Brain microvascular endothelial cell (primary cell): Measurements from ENCODE around the gene ITGAV.

Experiments
- DNase-seq: peaks from one replicate; pipeline ENCODE4 v3.0.0-alpha.2; 2020
- H3K27ac ChIP-seq: fragments of 250-450 bp; sonication (Bioruptor Pico); 2 replicates; pipeline ENCODE4 v1.5.1; 2020; ENCODE audit warnings: mild to moderate bottlenecking, moderate library complexity
- H3K27me3 ChIP-seq: fragments of 250-450 bp; sonication (Bioruptor Pico); replicated peaks from 2 replicates; pipeline ENCODE4 v1.5.1; 2020; ENCODE audit warnings: mild to moderate bottlenecking
- H3K36me3 ChIP-seq: fragments of 250-450 bp; sonication (Bioruptor Pico); replicated peaks from 2 replicates; pipeline ENCODE4 v1.5.1; 2020; ENCODE audit warnings: mild to moderate bottlenecking
- H3K4me3 ChIP-seq: 2 replicates; pipeline ENCODE4 v1.5.1; 2011; ENCODE audit warnings: low read depth, mild to moderate bottlenecking, control low read depth, low read length, moderate library complexity
- in situ Hi-C: cut with HindIII; loops from 2 replicates; pipeline ENCODE4 v1.10.0; 2017; ENCODE audit warnings: low sequenced_read_pairs, low pct_ligation_motif_present
- TF ChIP-seq, protein P1 (sequence below): IDR thresholded peaks from 2 replicates; pipeline ENCODE4 v1.5.1; 2011; ENCODE audit warnings: low read depth, mild to moderate bottlenecking, moderate library complexity, low read length, control low read depth, inconsistent platforms; ENCODE audit errors: missing control alignments

The ITGAV gene

DNA sequence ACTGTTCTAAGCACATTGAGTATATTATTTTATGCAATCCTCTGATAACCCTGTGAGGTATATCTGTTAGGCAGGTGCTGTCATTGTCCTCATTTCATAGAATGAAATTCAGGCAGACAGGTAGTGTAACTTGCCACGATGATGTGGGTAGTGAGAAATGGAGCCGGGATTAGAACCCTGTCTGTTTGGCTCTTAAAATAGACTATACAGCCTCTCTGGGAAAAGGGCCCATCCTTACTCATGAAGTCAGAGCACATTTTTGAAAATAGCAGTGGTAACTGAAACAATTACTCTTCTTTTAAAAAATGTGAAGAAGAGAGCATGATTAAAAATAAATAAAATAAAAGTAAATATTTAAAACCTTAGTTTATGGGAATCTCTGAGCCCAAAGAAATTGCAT is 127.0 kb downstream of the ITGAV start:
- Histone ChIP-seq H3K27ac (no peak overlapping the region), H3K27me3 (no peaks in the 10 kb centered on the region), H3K36me3 (no peaks in the 10 kb centered on the region), H3K4me3 (no peak overlapping the region)
- TF ChIP-seq, protein P1, sequence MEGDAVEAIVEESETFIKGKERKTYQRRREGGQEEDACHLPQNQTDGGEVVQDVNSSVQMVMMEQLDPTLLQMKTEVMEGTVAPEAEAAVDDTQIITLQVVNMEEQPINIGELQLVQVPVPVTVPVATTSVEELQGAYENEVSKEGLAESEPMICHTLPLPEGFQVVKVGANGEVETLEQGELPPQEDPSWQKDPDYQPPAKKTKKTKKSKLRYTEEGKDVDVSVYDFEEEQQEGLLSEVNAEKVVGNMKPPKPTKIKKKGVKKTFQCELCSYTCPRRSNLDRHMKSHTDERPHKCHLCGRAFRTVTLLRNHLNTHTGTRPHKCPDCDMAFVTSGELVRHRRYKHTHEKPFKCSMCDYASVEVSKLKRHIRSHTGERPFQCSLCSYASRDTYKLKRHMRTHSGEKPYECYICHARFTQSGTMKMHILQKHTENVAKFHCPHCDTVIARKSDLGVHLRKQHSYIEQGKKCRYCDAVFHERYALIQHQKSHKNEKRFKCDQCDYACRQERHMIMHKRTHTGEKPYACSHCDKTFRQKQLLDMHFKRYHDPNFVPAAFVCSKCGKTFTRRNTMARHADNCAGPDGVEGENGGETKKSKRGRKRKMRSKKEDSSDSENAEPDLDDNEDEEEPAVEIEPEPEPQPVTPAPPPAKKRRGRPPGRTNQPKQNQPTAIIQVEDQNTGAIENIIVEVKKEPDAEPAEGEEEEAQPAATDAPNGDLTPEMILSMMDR: no peak
- in situ Hi-C loops: no loop called here
- DNase-seq: no peak

DNA sequence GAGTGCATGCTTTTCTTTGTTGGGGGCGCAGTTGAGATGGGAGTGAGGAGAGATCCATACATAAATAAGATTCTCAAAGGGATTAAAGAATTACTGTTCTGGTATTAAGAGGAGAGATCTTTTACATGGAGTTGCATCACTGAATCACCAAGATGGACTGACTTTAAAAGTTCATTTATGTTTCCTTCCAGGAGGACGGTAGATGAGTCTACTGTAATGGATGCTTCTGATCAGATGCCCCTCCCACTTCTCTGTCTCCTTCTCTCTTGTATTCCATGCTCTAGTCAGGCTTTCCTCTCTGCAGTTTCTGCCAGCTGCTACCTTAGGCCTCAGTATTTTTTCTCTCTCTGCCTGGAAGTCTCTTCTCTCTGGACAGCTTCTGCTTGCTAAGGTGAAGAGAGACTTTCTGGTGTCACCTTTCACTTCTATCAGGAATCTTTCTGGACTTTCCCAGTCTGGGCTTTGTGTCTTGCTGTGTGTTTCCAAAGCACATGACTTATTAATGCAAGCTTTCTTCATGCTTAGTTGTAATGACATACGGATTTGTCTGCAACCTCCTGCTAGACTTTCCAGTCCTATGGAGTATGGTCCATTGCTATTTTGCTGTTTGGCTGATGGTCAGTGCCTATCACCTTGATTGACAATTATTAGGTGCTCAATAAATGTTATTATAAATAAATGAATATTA is 127.6 kb downstream of the ITGAV start:
- H3K4me3 ChIP-seq: no peak overlapping the region
- H3K36me3 ChIP-seq: no peaks in the 10 kb centered on the region
- TF ChIP-seq, protein P1: no peak
- no peak overlapping the region for H3K27ac ChIP-seq
- DNase-seq: no peak
- in situ Hi-C loops: no loop called here
- no peaks in the 10 kb centered on the region for H3K27me3 ChIP-seq

DNA sequence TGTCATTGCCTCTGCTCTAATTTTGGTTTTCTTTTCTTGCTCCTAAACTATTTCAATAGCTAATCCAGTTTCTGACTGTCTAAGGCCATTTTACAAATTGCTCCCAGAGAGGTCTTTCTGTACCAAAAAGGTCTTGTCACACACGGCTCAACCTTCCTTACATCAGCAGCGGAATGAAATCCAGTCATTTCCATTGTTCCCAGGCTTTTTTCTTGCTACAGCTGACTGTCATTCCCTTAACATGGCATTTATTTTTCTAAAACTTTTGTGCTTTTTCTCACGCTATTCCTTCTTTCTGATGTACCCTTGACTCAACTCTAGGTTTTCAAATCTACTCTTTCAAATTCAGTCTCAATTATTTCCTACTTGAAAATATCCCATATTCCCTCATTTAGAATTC is 128.3 kb downstream of the ITGAV start:
- Histone ChIP-seq H3K27ac (no peak overlapping the region), H3K4me3 (no peak overlapping the region), H3K36me3 (no peaks in the 10 kb centered on the region), H3K27me3 (no peaks in the 10 kb centered on the region)
- in situ Hi-C loops: no loop called here
- TF ChIP-seq, protein P1: no peak
- DNase-seq: no peak

DNA sequence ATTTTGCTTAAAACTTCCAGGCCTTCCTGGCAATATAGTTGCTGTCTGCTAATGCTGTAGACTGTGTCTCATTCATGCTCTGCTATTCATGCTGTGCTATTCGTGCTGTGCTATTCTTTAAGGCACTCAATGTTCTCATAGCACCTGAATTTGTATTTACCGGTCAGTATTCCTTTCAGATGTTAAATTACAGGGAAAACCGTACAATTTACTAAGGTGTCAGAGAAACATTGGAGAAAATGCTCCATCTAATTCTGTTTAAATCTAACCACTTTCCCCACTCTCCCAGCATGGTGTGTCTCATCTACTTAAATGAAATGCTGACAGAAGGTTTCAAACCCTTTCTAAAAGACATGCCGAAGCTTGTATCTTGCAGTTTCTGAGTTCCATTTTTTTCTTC is 129.0 kb downstream of the ITGAV start:
- H3K27me3 ChIP-seq: no peaks in the 10 kb centered on the region
- in situ Hi-C loops: no loop called here
- DNase-seq: no peak
- TF ChIP-seq, protein P1: no peak
- no peaks in the 10 kb centered on the region for H3K36me3 ChIP-seq
- no peak overlapping the region for H3K27ac ChIP-seq
- H3K4me3 ChIP-seq: no peak overlapping the region

DNA sequence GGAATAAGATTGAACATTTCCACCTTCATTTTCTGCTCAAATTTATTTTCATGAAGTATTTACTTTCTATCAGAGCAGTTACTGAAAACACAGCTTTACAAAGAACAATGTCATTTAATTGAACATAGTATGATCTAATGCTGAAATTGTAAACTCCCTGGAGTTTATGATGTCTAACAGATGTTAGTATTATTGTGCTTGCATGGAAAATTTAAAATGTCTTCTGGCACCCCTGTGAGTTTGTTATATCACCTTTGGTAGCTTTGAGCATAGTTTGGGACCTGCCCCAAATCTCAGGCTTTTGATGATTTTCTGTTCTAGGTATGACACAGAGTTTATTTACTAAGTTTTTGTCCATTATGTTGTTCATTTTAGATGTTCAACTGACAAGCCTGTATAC is 132.1 kb downstream of the ITGAV start:
- Histone ChIP-seq H3K36me3 (no peaks in the 10 kb centered on the region), H3K4me3 (no peak overlapping the region), H3K27me3 (no peaks in the 10 kb centered on the region), H3K27ac (no peak overlapping the region)
- DNase-seq: no peak
- in situ Hi-C loops: no loop called here
- TF ChIP-seq, protein P1: no peak

DNA sequence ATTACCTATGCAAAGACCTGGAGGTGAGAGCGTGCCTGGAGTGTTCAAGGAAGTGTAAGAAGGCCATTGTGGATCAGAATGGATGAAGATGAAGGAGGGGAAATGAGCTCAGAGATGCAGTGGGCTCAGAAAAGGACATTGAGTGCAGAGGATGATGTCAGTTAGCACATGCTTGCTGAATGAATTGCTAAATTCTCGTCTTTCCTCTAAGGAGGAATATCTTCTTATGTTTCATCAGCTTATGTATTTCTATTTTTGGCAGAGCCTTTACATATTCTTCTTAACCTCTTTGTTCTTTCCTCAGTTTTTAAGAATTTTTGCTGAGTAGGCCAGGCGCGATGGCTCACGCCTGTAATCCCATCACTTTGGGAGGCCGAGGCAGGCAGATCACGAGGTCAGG is 134.9 kb downstream of the ITGAV start:
- DNase-seq: no peak
- in situ Hi-C loops: no loop called here
- Histone ChIP-seq H3K27ac (no peak overlapping the region), H3K27me3 (no peaks in the 10 kb centered on the region), H3K36me3 (no peaks in the 10 kb centered on the region), H3K4me3 (no peak overlapping the region)
- TF ChIP-seq, protein P1: no peak
